T-helper 1 cell treated with Interleukin-12 subunit alpha and Interleukin-12 subunit beta and Interleukin-4 antibody, amounts not matched to agents 30 ng/mL and 1 ng/mL, for 36 hours (primary cell): Measurements from ENCODE around the gene PSMD10. TPM values are rescaled to one million over a fixed set of nuclear protein-coding genes. Genes with fewer than 3 reads are reported as not detected.

Source experiments
- intact Hi-C: fragments of 100-400 bp; cut with micrococcal nuclease; formaldehyde crosslinking; loops from one replicate; pipeline ENCODE4 v1.15.1; 2024
- total RNA-seq: library from RNA; stranded (reverse); gene quantifications from 2 replicates; pipeline ENCODE4 v1.2.3, GENCODE V29; 2022

Gene PSMD10, protein sequence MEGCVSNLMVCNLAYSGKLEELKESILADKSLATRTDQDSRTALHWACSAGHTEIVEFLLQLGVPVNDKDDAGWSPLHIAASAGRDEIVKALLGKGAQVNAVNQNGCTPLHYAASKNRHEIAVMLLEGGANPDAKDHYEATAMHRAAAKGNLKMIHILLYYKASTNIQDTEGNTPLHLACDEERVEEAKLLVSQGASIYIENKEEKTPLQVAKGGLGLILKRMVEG
- 28.4 and 32.1 TPM in 2 replicates for total RNA-seq

- intact Hi-C loops: loop anchor here (1.0 to 2.0 kb wide), 11 partner anchors 71 to 1607 kb away; partner anchors contain the start of genes DNAAF6, NCBP2L, NUP62CL and PRPS1
These were observed at the start of gene PSMD10, which contains the start of gene ATG4A for GRCh38 chrX:108091264-108091877. PSMD10 (minus strand) TSS chrX:108091542; CDS start chrX:108091520, 22 bp downstream. ATG4A (plus strand) TSS chrX:108091778; CDS start chrX:108091827, 49 bp downstream.

- intact Hi-C loops: loop anchor here (2.0 kb wide), 1 partner anchor 118 kb away; no protein-coding TSS in a partner anchor
These were observed 47.7 kb upstream of the PSMD10 start for GRCh38 chrX:108138814-108139702.

GRCh38 chrX:108134724-108135123, 43.4 kb upstream of the PSMD10 start:
- intact Hi-C loops: no loop called here

GRCh38 chrX:108132876-108133275, 41.5 kb upstream of the PSMD10 start:
- intact Hi-C loops: no loop called here

DNA sequence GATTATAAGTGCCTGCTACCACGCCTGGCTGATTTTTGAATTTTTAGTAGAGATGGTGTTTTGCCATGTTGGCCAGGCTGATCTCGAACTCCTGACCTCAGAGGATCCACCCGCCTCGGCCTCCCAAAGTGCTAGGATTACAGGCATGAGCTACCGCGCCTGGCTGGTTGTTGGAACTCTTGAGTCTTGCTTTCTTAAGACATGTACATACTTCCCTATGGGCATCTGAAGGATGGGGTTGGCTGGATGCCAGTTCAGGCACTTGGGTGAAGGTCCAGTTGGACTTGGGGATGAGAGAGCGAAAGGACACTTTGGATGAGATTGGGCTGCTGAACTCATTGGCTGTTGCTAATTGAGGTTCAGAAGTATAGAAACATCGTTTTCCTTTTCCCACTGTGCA, 40.7 kb upstream of the PSMD10 start:
- intact Hi-C loops: no loop called here

DNA sequence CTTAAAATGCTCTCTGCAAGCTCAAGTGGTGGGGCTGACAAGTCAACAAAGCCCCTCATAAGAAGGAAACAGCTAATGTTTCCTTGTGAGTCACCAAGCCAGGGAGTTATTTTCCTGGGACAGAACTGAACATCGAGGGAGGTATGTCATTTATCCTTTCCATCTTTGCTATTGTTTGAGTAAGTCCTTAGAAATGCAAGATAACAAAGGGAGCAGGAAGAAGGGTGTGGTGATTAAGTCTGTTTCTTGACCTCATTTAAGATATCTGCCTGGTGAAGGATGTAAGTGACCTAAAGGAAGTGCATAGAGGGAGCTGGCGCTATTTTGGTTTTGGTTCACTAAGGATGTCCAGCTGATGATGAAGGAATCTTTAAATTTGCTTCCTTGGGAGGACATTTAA, 40.1 kb upstream of the PSMD10 start:
- intact Hi-C loops: no loop called here

GRCh38 chrX:108130889-108131288, 39.5 kb upstream of the PSMD10 start:
- intact Hi-C loops: no loop called here

- intact Hi-C loops: no loop called here
These were observed 35.8 kb upstream of the PSMD10 start for GRCh38 chrX:108127152-108127551.

DNA sequence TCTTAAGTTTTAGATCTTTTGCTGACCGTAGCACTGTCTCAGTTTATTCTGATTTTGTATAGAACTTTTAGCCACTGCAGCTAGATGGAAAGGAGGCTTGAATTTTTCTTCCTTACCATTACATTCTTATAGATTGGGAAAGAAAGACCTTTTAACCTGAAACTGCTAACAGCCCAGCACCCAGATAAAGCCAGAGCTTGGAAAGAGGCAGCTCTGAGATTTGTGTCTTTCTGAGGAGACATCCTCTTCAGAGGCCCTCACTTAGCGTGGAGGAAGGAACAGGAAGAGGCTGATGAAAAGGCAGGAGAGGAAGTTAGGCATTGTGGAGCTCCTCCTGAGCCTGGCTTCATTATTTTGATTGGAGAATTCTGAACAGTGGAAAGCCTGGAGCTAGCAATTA, 35.3 kb upstream of the PSMD10 start:
- intact Hi-C loops: no loop called here

DNA sequence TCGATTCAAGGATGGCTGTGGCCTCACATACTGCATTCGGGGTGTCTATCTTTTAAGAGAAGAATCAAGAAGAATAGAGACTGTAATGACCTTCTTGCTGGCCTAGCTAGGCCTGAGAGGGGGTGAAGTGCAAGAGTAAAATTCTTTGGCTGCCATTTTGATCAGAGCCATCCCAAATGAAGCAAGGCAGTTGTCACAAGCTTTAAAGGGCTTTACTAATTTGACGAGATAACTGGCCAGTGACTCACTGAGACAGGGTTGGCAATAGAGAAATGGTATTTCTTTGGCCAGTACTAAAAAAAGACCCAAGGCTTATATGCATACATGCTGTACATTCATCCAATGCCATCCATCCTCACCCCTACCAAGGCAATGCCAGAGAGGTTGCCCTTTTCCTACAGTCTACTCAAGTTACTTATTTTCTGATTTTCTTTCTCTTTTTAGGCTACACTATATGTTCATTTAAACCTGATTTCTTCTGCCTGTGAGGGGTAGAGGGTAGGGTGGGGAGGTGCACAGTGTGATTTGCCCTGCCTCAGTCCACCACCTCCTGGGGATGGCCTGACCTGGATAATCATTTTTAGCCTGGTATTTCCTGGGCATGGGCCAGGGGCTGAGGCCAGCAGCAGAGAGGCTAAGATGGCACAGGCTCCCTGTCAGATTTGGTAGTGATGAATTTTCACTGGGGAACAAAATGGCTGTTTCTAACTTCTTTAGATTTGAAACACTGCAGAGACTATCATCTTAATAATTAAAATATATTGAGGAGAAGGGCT, 32.4 kb upstream of the PSMD10 start:
- intact Hi-C loops: no loop called here

DNA sequence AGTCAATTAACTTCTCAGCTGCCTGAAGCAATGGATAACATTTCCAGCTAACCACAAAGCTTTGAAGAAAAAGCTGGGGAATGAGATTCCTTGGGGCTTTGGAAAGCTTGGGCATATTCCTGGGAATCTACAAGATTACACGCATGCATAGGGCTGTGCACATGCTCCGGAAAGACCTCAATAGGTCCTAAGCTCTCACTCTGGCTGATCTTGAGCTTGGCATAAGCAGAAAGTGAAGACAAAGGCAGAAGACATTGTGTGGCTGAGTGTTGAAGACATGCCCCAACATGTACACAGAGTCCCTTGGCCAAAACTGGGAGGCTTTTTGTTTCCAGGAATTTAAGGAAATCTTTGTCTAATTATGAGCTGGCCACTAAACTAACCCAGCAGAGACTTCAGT, 31.4 kb upstream of the PSMD10 start:
- intact Hi-C loops: no loop called here

DNA sequence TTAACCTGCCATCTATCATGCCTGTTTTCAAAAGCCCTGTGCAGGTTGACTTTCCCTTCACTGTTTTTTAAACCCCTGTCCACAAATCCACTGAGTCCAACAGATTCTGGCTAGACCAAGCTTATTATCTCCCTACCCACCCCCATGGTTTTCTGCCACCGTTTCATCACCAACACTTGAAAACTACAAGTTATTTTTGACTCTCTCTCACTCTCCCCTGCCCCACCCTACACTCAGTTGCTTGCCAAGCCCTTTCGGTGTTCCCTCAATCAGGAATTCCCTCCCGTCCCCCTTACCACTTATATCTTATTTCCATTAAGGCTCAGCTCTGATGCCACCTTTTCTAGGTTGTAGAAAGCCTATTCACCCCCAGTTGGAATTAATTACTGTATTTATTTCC, 29.9 kb upstream of the PSMD10 start:
- intact Hi-C loops: no loop called here

GRCh38 chrX:108117988-108118387, 26.6 kb upstream of the PSMD10 start:
- intact Hi-C loops: no loop called here

GRCh38 chrX:108114541-108114940, 23.2 kb upstream of the PSMD10 start:
- intact Hi-C loops: no loop called here

DNA sequence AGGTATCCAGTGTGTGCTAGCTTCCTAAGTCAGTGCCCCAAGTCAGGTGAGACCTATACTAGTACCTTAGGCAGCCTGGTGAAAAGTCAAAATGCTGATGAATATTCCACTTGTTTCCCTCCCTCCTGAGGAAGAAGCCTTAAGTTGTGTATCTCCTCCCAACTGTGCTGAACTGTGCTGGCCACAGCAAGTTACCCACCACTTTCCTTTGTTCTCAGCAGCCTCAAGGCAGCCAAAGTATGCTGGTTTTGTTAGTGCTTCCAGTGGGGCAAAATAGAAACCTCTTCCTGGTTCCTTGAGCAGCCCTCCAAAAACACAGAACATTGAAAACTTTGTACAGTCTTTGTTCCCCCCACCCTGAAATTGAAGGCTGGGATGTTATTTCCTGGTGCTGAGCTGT, 14.1 kb upstream of the PSMD10 start:
- intact Hi-C loops: no loop called here

DNA sequence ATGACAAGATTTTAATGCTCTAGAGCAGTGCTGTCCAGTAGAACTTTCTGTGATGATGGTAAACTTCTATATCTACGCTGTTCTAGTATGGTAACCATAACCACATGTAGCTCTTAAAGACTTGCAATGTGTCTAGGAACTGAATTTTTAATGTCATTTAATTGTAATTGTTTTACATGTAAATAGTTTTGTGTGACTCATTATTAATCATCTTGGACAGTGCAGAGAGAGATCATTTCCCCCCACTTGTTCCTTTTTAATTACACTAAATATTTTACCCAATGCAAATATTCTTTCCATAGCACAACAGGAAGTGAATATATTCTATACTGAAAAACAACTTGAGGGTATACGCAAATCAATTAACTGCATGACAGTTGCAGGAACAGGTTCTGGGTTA, 6.0 kb upstream of the PSMD10 start:
- intact Hi-C loops: no loop called here

- intact Hi-C loops: loop anchor here (1.0 to 2.0 kb wide), 12 partner anchors 72 to 1608 kb away; partner anchors contain the start of genes DNAAF6, NCBP2L, NUP62CL and PRPS1
These were observed 543 bp upstream of the PSMD10 start for GRCh38 chrX:108091878-108092291.

- intact Hi-C loops: loop anchor here (1.0 to 2.0 kb wide), 11 partner anchors 70 to 1606 kb away; partner anchors contain the start of genes DNAAF6, NCBP2L, NUP62CL and PRPS1
These were observed 665 bp downstream of the PSMD10 start for GRCh38 chrX:108090491-108091263.

- intact Hi-C loops: no loop called here
These were observed 2.8 kb downstream of the PSMD10 start for GRCh38 chrX:108088511-108088910.

DNA sequence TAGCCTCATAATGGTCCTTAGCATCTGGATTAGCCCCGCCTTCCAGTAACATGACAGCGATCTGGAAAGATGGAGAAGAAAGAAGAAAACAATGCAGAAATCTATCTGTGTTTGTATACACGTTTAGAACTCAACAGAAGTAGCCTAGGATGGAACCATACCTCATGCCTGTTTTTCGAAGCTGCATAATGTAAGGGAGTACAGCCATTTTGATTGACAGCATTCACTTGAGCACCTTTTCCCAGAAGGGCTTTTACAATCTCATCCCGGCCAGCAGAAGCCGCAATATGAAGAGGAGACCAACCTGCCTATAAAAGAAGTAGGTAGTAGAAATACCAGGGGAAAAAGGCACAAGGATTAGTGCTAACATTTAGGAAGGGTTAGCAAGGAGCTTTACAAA, 3.5 kb downstream of the PSMD10 start:
- intact Hi-C loops: no loop called here
